ENCODE data around the gene MAP4K4.

The MAP4K4 gene

DNA sequence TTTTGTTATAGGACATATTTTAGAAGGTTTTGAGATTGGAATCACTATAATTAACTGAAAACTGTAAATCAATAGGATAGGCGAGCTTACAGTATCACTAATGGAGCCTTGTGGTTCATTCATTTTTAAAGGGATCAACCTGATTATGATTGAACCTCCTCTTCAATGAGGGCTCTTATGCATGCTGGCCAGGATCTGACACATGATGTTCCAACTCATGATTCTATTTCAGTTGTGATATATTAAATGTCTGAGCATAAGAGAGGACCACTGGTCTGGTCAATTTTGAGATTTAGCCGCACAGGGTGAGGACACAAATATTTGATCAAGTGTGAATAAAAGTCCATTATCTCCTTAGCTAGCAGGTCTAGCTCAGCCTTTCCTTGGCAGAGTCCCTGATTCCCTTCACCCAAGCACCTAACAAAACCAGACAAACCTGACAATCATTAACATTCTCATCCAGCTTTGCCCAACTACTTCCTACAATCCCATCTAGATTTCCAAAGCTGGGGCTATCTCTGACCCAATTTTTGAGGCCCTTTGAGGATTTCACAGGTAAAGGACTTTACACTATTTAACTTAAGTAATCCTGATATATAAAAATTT lies 6.9 kb upstream of the MAP4K4 start:
- DNase-seq (ENCODE audit: low read depth) = peak; percentile 12
- TF ChIP-seq, protein P1, sequence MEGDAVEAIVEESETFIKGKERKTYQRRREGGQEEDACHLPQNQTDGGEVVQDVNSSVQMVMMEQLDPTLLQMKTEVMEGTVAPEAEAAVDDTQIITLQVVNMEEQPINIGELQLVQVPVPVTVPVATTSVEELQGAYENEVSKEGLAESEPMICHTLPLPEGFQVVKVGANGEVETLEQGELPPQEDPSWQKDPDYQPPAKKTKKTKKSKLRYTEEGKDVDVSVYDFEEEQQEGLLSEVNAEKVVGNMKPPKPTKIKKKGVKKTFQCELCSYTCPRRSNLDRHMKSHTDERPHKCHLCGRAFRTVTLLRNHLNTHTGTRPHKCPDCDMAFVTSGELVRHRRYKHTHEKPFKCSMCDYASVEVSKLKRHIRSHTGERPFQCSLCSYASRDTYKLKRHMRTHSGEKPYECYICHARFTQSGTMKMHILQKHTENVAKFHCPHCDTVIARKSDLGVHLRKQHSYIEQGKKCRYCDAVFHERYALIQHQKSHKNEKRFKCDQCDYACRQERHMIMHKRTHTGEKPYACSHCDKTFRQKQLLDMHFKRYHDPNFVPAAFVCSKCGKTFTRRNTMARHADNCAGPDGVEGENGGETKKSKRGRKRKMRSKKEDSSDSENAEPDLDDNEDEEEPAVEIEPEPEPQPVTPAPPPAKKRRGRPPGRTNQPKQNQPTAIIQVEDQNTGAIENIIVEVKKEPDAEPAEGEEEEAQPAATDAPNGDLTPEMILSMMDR (IDR thresholded peaks at IDR 0.05; ENCODE audit: insufficient read depth, low read depth, low read length, missing control alignments) = no peak

DNA sequence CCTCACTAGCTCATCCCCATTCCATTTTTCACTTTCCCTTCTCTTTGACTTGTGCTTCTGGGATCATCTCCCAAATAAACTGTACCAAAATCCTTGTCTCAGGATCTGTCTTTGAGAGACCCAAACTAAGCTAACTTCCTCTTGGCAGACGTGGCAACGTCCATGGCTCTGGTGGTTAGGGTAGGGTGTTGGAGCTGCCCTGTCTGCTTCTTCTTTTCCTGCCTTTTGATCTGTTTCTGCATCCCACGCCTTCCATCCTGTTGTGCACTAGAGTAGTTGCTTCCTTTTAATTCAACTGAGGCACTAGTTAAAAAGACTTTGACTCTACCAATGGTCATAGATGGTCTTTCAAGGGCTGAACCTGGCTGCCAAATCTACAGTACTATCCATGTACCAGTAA lies 5.5 kb upstream of the MAP4K4 start:
- H3K4me3 ChIP-seq (ENCODE audit: low read length) = no peak overlapping the region
- no peak for DNase-seq (ENCODE audit: low read depth)
- TF ChIP-seq, protein P1 (IDR thresholded peaks at IDR 0.05; ENCODE audit: insufficient read depth, low read depth, low read length, missing control alignments) = no peak

More for the DNA sequence above, 6.9 kb upstream of the MAP4K4 start:
- H3K4me3 ChIP-seq (ENCODE audit: low read length) = no peak overlapping the region

GRCh38 chr2:101692766-101693165 lies 4.7 kb upstream of the MAP4K4 start:
- DNase-seq (ENCODE audit: low read depth) = no peak
- TF ChIP-seq, protein P1 (IDR thresholded peaks at IDR 0.05; ENCODE audit: insufficient read depth, low read depth, low read length, missing control alignments) = no peak
- H3K4me3 ChIP-seq (ENCODE audit: low read length) = no peak overlapping the region

- no peak overlapping the region for H3K4me3 ChIP-seq (ENCODE audit: low read length)
- TF ChIP-seq, protein P1 (IDR thresholded peaks at IDR 0.05; ENCODE audit: insufficient read depth, low read depth, low read length, missing control alignments) = no peak
- no peak for DNase-seq (ENCODE audit: low read depth)
Observed at GRCh38 chr2:101693991-101694588, 3.4 kb upstream of the MAP4K4 start.

DNA sequence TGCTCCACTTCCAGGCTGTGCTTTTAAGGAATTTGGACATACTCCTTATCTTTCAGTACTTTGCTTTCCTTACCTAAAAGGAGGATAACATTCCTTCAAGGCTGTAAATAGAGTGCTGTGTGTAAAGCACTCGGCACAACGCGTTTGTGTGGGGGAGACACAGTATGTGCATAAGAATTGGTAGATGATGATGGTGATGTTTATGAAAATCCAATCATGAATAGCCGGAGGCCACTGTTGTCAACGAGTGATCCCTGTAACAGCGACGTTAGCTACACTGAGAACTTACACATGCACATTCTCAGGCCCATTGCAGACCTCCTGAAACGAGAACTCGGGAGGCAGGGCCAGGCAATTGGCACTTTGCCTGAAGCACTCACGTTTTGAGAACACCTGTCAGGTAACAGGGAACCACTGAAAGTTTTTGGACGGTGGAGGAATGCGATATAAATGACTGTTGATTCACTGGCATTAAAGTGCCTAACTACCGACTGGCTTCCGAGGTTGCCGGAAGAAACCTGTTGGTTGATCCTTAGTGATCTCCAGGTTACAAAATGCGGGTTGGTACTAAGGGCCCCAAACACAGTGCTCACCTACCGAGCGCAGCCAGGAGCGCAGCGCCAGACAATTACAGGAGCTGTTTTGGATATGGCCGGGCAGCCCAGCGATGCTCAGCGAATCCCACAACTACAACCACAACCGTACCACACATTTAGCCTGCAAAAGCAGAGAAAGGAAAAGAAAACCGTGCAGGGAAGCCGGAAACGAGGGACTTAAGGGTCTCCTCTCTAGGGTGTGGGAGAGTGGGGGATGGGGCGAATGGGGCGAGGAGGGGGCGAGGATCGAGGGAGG lies 1.0 kb upstream of the MAP4K4 start:
- TF ChIP-seq, protein P1 (IDR thresholded peaks at IDR 0.05; ENCODE audit: insufficient read depth, low read depth, low read length, missing control alignments) = no peak
- DNase-seq (ENCODE audit: low read depth) = peak; percentile 43
- peak overlapping the region; percentile 57 for H3K4me3 ChIP-seq (ENCODE audit: low read length)

- DNase-seq (ENCODE audit: low read depth) = peak; percentile 26
- peak overlapping the region; percentile 86 for H3K4me3 ChIP-seq (ENCODE audit: low read length)
- TF ChIP-seq, protein P1 (IDR thresholded peaks at IDR 0.05; ENCODE audit: insufficient read depth, low read depth, low read length, missing control alignments) = no peak
Observed at GRCh38 chr2:101698014-101698843, 722 bp downstream of the MAP4K4 start.
